GM13976 (cell line): Measurements from ENCODE around the gene SERP2.

Experiments
- DNase-seq: peaks from one replicate; pipeline ENCODE4 v3.0.0; 2012; ENCODE audit warnings: low spot score
- CTCF ChIP-seq: IDR thresholded peaks from 2 replicates; pipeline ENCODE4 v1.5.1; 2012; ENCODE audit warnings: borderline replicate concordance, mild to moderate bottlenecking; ENCODE audit not compliant: insufficient read depth; ENCODE audit errors: extremely low read depth, missing control alignments, control extremely low read depth
- in situ Hi-C: fragments of 300-500 bp; cut with MboI; formaldehyde crosslinking; loops from one replicate; pipeline ENCODE4 v1.12.0; 2022; ENCODE audit warnings: low sequenced_read_pairs, mixed read lengths, inconsistent platforms; ENCODE audit not compliant: unreplicated experiment

The SERP2 gene

GRCh38 chr13:44352671-44353070, 21.0 kb upstream of the SERP2 start:
- in situ Hi-C loops = no loop called here
- no peak for DNase-seq
- TF ChIP-seq CTCF = no peak

GRCh38 chr13:44354331-44354730, 19.3 kb upstream of the SERP2 start:
- in situ Hi-C loops = no loop called here
- TF ChIP-seq CTCF = no peak
- no peak for DNase-seq

- no peak for DNase-seq
- no peak for TF ChIP-seq CTCF
Observed at GRCh38 chr13:44354884-44355283, 18.7 kb upstream of the SERP2 start.

GRCh38 chr13:44355621-44356020, 18.0 kb upstream of the SERP2 start:
- DNase-seq = no peak
- in situ Hi-C loops = no loop called here
- TF ChIP-seq CTCF = no peak

More at GRCh38 chr13:44354884-44355283, 18.7 kb upstream of the SERP2 start:
- in situ Hi-C loops = no loop called here

- TF ChIP-seq CTCF = no peak
- no peak for DNase-seq
- in situ Hi-C loops = no loop called here
Observed at GRCh38 chr13:44359983-44360375, 13.6 kb upstream of the SERP2 start.

GRCh38 chr13:44362394-44363040, 11.1 kb upstream of the SERP2 start:
- DNase-seq = no peak
- in situ Hi-C loops = no loop called here
- no peak for TF ChIP-seq CTCF
